Camera-type eye (tissue), 1 donor: ENCODE measurements around the gene ZNF497. TPM values are rescaled to one million over a fixed set of nuclear protein-coding genes. Genes with fewer than 3 reads are reported as not detected.

ENCODE experiments used
- total RNA-seq: library from RNA; depleted of rRNA; stranded (reverse); fragments of >200 nt; gene quantifications from one replicate; pipeline ENCODE4 v1.2.3, GENCODE V29; 2014

ZNF497 gene
- total RNA-seq, result 8.7 TPM

DNA sequence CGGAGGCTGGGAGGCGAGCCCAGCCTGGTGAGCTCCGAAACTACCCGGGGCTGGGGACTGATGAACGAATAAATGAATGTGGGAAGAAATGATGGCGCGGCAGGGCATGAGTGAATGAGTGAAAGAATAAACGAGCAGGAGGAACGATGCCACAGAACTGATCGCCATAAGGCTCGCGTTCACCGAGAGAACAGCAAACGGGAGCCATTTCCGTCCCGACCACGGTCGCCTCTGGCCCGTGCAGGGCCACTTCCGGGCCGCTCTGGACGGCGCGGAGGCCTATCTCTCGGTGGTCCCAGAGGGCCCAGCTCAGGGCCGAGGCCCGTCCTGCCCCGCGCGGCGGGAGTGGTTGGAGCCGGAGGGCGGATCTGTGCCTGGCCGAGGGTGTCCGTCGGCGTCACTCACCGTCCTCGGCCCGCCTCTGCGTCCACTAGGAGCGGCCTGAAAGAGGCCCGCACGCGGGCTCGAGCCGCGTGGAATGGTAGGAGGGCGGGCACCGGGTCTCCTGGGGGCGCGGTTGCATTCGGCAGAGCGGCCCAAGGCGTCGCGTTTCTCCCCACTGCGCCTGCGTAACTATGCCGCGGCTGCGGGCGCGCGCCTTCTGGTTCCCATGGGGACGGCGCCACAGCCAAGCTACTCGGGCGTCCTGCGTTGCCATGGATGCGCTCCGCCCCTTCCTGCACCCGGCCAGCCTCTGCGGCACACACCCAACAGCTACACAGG is at the start of gene ZNF497:
ZNF497 (minus strand) TSS at position 480 of the 723 bp plus-strand sequence. CDS start 5,116 bp downstream, outside the sequence.

DNA sequence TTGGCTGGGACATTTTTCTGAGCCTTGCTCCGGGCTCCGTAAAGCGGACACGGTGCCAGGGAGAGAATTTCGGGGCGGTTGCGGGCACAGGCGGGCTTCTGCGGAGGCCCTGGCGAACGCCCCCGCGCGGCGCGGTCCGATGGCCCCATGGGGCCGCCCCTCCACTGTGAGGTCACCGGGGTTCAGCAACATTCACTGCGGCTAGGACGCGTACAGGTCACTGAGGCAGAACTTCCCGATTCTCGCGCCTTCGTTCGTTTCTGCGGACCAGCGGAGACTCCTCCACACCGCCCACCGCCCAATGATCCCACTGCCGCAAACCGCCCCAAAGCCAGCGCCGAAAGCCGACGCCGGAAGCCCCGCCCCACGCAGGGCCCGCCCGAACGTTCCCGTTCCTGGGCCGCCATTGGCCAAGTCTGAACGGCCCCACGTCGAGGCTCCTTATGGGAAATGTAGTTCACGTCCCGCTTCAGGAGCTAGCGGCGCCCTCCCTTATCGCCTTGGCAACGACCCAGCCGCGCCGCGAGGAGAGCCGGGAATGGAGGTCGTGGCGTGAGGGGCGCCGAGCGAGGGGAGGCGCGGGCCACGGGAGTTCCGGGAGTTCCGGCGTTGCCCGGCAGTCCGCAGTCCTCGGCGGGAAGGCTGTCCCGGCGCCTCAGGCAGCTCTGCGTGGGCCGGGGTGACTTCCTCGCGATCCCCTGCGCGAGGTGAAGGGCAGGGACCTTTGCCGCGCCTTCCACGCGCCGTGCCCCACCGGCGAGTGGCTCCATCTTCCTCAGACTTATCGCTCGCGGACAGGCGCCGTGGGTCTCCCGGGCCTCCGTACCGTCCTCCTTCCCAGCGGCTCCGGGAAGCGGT is 45.8 kb upstream of the ZNF497 start, which contains the start of gene ZNF584:
ZNF584 (plus strand) TSS at position 498 of the 858 bp plus-strand sequence. CDS start 499 bp downstream, outside the sequence.

DNA sequence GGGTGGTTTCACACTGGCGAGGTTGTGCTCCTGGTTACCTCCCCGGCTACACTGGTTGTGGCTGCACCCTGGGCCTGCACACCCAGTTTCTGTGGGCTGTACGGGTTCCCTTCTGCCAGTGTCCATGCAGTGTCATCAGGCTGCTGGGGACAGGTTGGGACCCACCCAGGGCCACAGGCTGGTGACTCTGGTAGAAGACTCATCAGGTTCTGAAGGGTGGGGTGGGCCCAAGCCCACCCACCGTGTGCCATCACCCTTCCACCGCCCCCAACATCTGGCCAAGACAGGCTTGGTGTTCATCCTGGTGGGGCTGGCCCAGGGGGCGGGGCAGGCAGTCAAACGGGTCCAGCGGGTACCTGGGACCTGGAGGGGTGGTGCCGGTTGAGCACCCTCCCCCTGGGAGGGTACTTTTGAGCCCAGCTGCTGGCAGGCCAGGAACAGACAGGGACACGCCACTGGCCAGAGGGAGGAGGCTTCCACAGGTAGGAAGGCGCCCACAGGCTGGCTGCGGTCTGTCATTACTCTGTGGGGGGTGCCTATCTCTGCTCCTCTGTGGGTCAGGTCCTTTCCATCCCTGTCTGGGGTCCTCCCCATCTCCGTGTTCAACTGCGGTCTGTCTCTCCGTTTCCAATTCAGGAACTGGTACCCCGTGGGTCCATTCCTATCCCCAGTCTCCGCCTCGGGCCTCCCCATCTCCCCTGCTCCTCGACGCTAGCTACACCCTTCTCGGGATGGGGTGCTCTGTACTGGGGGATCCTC is 32.8 kb upstream of the ZNF497 start, which contains the start of gene RNF225:
RNF225 (plus strand) TSS at position 437 of the 759 bp plus-strand sequence. CDS start 434 bp downstream, outside the sequence.

DNA sequence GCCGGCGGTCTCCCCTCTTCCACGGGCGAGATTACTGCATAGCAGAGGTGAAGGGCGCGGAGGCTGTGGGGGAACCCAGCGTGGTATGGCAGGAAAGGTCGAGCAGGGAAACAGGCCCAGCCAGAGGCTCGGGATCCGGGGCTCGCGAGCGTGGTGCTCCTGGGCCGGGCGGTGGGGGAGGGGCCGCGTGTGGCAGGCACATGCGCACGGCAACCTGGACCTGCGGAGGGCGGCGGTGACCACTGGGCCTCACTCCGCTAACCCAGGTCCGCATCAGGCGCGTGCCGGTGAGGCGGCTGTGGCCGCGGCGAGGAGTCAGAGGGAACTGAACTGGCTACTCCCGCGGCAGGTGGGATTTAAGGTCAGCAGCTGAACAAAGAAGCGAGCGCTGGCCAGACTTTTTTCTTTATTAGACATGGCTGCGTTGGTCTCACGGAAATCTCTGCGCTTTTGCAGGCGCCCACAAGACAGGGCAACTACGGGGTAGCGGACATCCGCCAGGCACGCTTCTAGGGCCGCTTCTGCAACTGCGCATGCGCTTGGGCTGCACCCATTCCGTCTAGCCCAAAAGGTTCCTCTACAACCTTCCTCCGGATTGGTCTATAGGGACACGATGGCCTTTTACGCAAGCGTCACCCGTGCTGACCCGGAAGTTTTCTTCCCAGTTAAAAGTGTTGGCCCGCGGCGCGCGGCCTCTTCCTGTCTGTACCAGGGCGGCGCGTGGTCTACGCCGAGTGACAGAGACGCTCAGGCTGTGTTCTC is 24.2 kb upstream of the ZNF497 start, which contains the start of gene RPS5:
RPS5 (plus strand) TSS at position 694 of the 762 bp plus-strand sequence. CDS start 869 bp downstream, outside the sequence.

DNA sequence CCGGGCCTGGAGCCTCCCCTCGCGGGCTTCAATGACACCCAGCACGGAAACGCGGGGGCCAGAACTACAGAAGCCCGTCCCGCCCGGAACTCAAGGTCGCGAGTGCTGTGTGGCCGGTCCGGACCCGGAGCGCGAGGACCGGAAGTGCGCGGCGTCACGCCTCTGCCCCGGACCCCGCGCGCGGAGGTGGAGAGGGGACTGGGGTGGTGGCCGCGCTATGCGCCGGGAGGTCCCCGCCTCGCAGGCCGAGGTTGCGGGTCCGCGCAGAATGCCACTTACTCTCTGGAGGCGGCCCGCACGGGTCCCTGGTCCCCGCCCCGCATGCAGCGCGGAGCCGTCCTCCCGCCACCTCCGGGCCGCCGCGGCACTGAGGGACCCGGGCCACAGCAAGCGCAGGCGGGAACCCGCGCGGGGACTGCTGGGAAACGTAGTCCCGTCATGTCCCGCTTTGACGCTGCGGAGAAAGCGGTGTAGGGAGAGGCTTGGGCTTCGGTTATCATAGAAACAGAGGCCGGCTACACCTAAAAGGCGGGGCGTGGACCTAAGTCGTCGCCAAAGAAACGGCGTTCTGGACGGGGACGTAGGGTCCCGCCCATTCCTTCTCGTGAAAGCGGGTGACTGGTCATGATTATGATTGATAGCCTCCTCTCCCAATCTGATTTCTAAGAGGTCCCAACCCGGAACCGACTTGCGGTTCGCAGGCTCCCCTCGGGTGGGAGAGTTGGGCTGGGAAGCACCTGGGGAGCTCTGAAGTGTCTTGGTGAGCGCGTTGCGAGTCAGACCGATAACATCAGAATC is 18.3 kb upstream of the ZNF497 start, which contains the start of gene ZNF837:
ZNF837 (minus strand) TSS at position 369 of the 798 bp plus-strand sequence. CDS start 11,698 bp downstream, outside the sequence.

DNA sequence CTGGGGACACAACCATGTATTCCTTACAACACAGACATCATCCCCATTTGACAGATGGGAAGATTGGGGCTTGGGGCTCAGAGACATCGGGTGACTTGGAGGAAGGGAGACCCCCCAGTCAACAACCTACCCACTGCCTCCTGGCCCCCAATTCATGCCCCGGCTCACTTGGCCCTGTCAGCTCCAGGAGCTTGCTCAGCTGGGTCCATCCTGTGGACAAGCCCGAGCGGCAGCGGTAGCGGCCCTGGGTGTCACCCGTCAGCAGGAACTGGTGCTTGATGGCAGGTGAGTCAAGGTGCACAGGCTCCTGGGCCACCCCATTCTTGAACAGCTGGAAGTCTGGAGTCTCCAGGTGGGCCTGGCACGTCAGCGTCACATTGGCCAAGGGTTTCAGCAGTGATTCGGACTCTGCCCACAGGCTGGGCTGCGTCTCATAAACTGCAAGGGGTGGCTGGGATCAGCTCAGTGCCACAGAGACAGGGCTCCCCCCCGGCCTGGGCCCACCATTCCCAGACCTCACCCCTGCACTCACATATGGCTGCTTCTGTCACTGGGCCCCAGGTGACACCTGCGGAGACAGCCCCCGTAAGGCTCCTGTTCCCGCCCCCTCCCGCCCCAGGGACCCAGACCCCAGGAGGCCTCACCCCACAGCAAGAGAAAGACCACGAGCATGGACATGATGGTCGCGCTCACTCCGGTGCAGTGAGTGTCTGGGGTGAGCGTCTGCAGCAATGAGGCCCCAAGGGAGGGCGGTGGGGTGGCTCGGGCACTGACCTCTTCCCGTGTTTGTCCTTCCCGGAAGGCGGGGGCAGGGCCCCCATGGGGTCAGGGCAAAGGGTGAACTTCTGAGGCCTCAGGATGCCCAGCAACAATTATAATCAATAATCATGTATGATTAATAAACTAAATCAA is 9.5 kb downstream of the ZNF497 start, which contains the start of gene A1BG:
A1BG (minus strand) TSS at position 733 of the 912 bp plus-strand sequence; CDS start at position 678, 55 bp downstream.

DNA sequence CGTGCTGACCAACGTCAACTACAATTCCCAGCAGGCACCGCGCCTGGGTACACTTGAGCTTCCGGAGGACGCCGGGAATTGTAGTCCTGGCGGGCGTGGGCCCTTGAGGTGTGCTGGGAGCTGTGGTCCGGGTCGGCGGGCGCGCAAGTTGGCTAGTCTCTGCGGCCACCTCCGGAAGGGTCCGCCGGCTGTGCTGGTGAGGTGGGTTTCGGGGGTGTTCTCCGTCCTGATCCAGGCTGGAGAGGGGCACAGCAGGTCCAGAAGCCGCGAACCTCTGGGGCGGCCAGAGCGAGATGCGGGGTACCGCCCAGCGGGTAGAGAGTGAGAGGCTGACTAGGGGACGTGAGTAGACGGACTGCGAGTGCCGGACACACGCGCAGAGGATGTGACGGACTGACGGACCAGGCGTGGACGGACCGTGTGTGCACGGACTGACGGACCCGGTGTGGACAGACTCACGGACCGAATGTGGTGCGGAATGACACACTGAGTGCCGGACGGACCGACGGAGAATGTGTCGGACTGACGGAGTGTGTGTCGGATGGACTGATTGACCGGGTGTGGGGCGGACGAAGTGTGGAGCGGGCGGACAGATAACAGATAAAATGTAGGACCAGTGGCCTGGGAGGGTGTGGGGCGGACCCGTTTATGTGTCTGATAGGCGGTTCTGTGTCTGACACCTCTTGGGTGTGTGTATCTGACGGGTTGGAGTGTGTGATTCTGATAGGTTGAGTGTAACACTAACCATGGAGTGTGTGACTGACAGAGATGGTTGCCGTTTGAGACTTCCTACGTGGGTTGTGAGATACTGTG is 35.4 kb downstream of the ZNF497 start, which contains the start of gene ZSCAN22:
ZSCAN22 (plus strand) TSS at position 81 of the 813 bp plus-strand sequence. CDS start 7,809 bp downstream, outside the sequence.

DNA sequence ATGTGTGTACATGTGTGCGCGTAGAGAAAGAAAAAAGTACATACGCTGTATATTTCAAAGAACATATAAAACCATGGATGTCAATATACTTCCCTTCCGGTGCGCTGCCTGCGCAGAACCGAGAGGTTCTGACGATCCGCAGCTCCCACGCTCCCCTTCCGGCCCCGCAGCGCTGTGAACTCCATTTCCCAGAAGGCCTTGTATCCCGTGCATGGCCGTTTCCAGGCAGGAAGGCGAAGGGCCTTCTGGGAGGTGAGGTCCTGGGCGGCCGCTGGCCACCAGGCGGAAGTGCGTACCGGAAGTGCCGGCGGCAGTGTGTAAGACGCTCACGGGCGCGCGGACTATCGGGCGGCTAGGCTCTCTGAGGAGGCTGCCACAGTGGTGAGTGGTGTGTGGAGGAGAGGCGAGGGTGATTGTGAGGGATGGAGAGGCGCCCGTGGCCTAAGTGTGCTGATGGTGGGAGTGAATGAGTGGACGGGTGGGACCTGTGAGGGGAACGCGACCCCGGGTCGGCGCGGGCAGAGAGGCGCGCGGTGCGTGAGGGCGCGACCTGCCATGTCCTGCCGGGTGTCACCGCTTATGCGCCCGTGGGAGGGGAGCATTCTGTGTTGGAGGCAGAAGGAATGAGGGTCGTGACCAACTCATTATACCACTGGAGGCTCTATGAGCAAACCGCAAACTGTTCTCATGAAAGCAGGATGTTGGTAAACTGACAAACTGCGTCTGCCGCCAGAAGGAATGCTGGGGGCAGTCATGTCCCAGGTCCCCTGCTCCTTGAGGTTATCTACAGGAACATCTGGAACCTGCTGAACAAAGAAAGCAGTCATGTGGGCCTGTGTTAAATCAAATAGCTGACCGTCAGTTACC is 57.3 kb downstream of the ZNF497 start, which contains the start of gene ERVK3-1:
ERVK3-1 (plus strand) TSS at position 313 of the 867 bp plus-strand sequence. CDS start 6,792 bp downstream, outside the sequence.

Other genes starting within 250 kb of the ZNF497 start
- gene ZNF329, start 212.0 kb downstream of the ZNF497 start, total RNA-seq, result 30.3 TPM
- 37.1 TPM for gene ZNF274, start 179.7 kb downstream of the ZNF497 start, total RNA-seq
- gene ZNF544, start 133.8 kb downstream of the ZNF497 start, total RNA-seq, result 105 TPM
- gene ZNF8, start 83.8 kb downstream of the ZNF497 start, total RNA-seq, result 21.1 TPM
- 37.8 TPM for gene ERVK3-1, start 57.4 kb downstream of the ZNF497 start, total RNA-seq
- gene ZSCAN22, start 35.8 kb downstream of the ZNF497 start, total RNA-seq, result 4.1 TPM
- gene A1BG, start 9.3 kb downstream of the ZNF497 start, total RNA-seq, result 6.0 TPM
- 4.4 TPM for gene ZNF837, start 18.3 kb upstream of the ZNF497 start, total RNA-seq
- 834 TPM for gene RPS5, start 24.5 kb upstream of the ZNF497 start, total RNA-seq
- gene RNF225, start 32.9 kb upstream of the ZNF497 start, total RNA-seq, result not detected
- 20.0 TPM for gene ZNF584, start 45.9 kb upstream of the ZNF497 start, total RNA-seq
- 13.2 TPM for gene ZNF132, start 77.4 kb upstream of the ZNF497 start, total RNA-seq
- 19.1 TPM for gene ZNF324B, start 88.9 kb upstream of the ZNF497 start, total RNA-seq
- 35.8 TPM for gene ZNF324, start 104.3 kb upstream of the ZNF497 start, total RNA-seq
- 19.0 TPM for gene ZNF446, start 113.6 kb upstream of the ZNF497 start, total RNA-seq
- gene SLC27A5, start 149.2 kb upstream of the ZNF497 start, total RNA-seq, result 4.9 TPM
- 7.4 TPM for gene ZBTB45, start 157.1 kb upstream of the ZNF497 start, total RNA-seq
- 264 TPM for gene TRIM28, start 181.3 kb upstream of the ZNF497 start, total RNA-seq
- gene CHMP2A, start 192.4 kb upstream of the ZNF497 start, total RNA-seq, result 71.1 TPM
- gene UBE2M, start 195.9 kb upstream of the ZNF497 start, total RNA-seq, result 40.4 TPM
- gene MZF1, start 210.6 kb upstream of the ZNF497 start, total RNA-seq, result 35.8 TPM